GM12878 (cell line): Measurements from ENCODE around the gene YAP1. TPM values are rescaled to one million over a fixed set of nuclear protein-coding genes. Genes with fewer than 3 reads are reported as not detected.

Experiments used
- ATAC-seq: fragments of 200-7000 bp; cut with Tn5 transposase; 3 replicates; pipeline ENCODE4 v1.9.1; 2020; ENCODE audit warnings: mild to moderate bottlenecking, moderate library complexity
- BruUV-seq: library from RNA; stranded (reverse); fragments of 400-500 nt; replicated peaks from 2 replicates; lab custom pipeline; 2021; lab: Mats Ljungman, UMichigan
- CTCF ChIA-PET: fragments of 300-600 bp; sonication (Branson Sonifier 250); formaldehyde crosslinking; extraction: SDS; loops from one replicate; lab custom pipeline; 2021; ENCODE audit warnings: inconsistent platforms; lab: Yijun Ruan, JAX
- POLR2A ChIA-PET: fragments of 350-600 bp; formaldehyde crosslinking; extraction: SDS; loops from one replicate; lab custom pipeline; 2021; ENCODE audit warnings: inconsistent platforms; lab: Charles Lee
- RAD21 ChIA-PET: fragments of 300-600 bp; sonication (Branson Sonifier 250); formaldehyde crosslinking; loops from one replicate; lab custom pipeline; 2023; ENCODE audit warnings: antibody characterized with exemption; ENCODE audit not compliant: unreplicated experiment; lab: Charles Lee
- SMC1A ChIA-PET: fragments of 300-600 bp; sonication (Branson Sonifier 250); formaldehyde crosslinking; loops from one replicate; lab custom pipeline; 2023; ENCODE audit not compliant: unreplicated experiment, uncharacterized antibody; lab: Charles Lee
- DNase-seq: peaks from one replicate; pipeline ENCODE4 v3.0.0-alpha.2; 2011; ENCODE audit warnings: low read depth, low spot score
- FAIRE-seq: peaks from 3 replicates; lab custom pipeline; 2011; peaks lifted over from hg19 to GRCh38; lab: Jason Lieb, UNC
- H2AFZ ChIP-seq: 2 replicates; pipeline ENCODE4 v1.6.0; 2011; ENCODE audit warnings: low read depth, low read length, control low read depth; ENCODE audit not compliant: control insufficient read depth
- H3K27ac ChIP-seq: 2 replicates; pipeline ENCODE4 v1.5.1; 2011; ENCODE audit warnings: control low read depth; ENCODE audit not compliant: control insufficient read depth, insufficient read depth
- H3K27me3 ChIP-seq, 2 experiments: replicated peaks in 1 of 2; 2 replicates each; pipeline versions ENCODE4 v1.6.0 to v1.6.1; 2011; ENCODE audit warnings: low read length in 1 of 2; ENCODE audit not compliant: control insufficient read depth in 2 of 2, insufficient read depth in 2 of 2
- H3K36me3 ChIP-seq, 2 experiments: 2 replicates each; pipeline ENCODE4 v1.5.1; 2011; ENCODE audit warnings: low read length in 1 of 2; ENCODE audit not compliant: control insufficient read depth in 2 of 2, insufficient read depth in 2 of 2
- H3K4me1 ChIP-seq: 2 replicates; pipeline ENCODE4 v1.6.1; 2011; ENCODE audit warnings: mild to moderate bottlenecking, low read length, moderate library complexity, mixed read lengths; ENCODE audit not compliant: control insufficient read depth, insufficient read depth
- H3K4me2 ChIP-seq: 2 replicates; pipeline ENCODE4 v1.6.0; 2011; ENCODE audit warnings: control low read depth; ENCODE audit not compliant: control insufficient read depth, insufficient read depth
- H3K4me3 ChIP-seq: fragments of 200-600 bp; sonication (generic); 2 replicates; pipeline ENCODE4 v1.5.1; 2016
- H3K79me2 ChIP-seq: 2 replicates; pipeline ENCODE4 v1.6.0; 2011; ENCODE audit warnings: low read length; ENCODE audit not compliant: control insufficient read depth, insufficient read depth
- H3K9ac ChIP-seq: 2 replicates; pipeline ENCODE4 v1.8.0; 2011; ENCODE audit warnings: low read length, control low read depth, mixed read lengths; ENCODE audit not compliant: control insufficient read depth, insufficient read depth
- H3K9me3 ChIP-seq: replicated peaks from 3 replicates; pipeline ENCODE4 v1.5.1; 2011; ENCODE audit warnings: mild to moderate bottlenecking, low read length; ENCODE audit not compliant: control insufficient read depth, insufficient read depth
- H4K20me1 ChIP-seq: 2 replicates; pipeline ENCODE4 v1.6.0; 2011; ENCODE audit not compliant: control insufficient read depth, insufficient read depth
- BHLHE40 ChIP-seq, 2 experiments: fragments of 450-650 bp in 1 of 2; IDR thresholded peaks; 2 replicates each; pipeline ENCODE4 v1.6.1; 2011 to 2017; ENCODE audit warnings: low read depth in 2 of 2, borderline replicate concordance in 1 of 2, improper control_type of control experiment in 1 of 2, low read length in 1 of 2, mild to moderate bottlenecking in 1 of 2
- CBFB ChIP-seq: IDR thresholded peaks from 2 replicates; pipeline ENCODE4 v1.6.1; 2016; ENCODE audit warnings: antibody characterized with exemption, low read depth
- CHD4 ChIP-seq: fragments of 200-600 bp; sonication (generic); IDR thresholded peaks from 2 replicates; pipeline ENCODE4 v1.6.1; 2016; ENCODE audit warnings: mild to moderate bottlenecking
- HDAC6 ChIP-seq: fragments of 200-600 bp; sonication (generic); IDR thresholded peaks from one replicate; pipeline ENCODE4 v1.8.0; 2017; ENCODE audit warnings: antibody characterized with exemption; ENCODE audit not compliant: unreplicated experiment
- IRF4 ChIP-seq: IDR thresholded peaks from 2 replicates; pipeline ENCODE4 v1.6.1; 2011; ENCODE audit warnings: low read depth, low read length
- MTA3 ChIP-seq: IDR thresholded peaks from 2 replicates; pipeline ENCODE4 v1.6.1; 2012; ENCODE audit warnings: low read length, inconsistent platforms, borderline replicate concordance
- NR2C1 ChIP-seq: fragments of 450-650 bp; IDR thresholded peaks from 2 replicates; pipeline ENCODE4 v1.6.1; 2017; ENCODE audit warnings: antibody characterized with exemption, mild to moderate bottlenecking, moderate library complexity
- NR2C2 ChIP-seq: IDR thresholded peaks from 2 replicates; pipeline ENCODE4 v1.6.1; 2011; ENCODE audit warnings: borderline replicate concordance, low read depth; ENCODE audit not compliant: control insufficient read depth, insufficient read length
- RAD51 ChIP-seq: fragments of 450-650 bp; IDR thresholded peaks from 2 replicates; pipeline ENCODE4 v1.6.1; 2016; ENCODE audit warnings: moderate library complexity, mild to moderate bottlenecking, inconsistent platforms
- SMAD1 ChIP-seq: fragments of 450-650 bp; IDR thresholded peaks from 2 replicates; pipeline ENCODE4 v1.6.1; 2018; ENCODE audit warnings: mild to moderate bottlenecking, low read depth; ENCODE audit not compliant: partially characterized antibody
- SREBF1 ChIP-seq: IDR thresholded peaks from 2 replicates; pipeline ENCODE4 v1.6.1; 2012; ENCODE audit warnings: mild to moderate bottlenecking, low read length
- ZNF622 ChIP-seq: fragments of 450-650 bp; IDR thresholded peaks from 2 replicates; pipeline ENCODE4 v1.6.1; 2017; ENCODE audit warnings: mild to moderate bottlenecking, inconsistent platforms
- WGBS: methylation state at CpG from one replicate; pipeline ENCODE4 v1.1.6; 2016; ENCODE audit warnings: low lambda C conversion rate; ENCODE audit not compliant: insufficient replicate concordance, insufficient coverage; ENCODE audit errors: missing lambda C conversion rate; 5-methylcytosine and 5-hydroxymethylcytosine counted together
- in situ Hi-C: fragments of 300-500 bp; cut with MboI; formaldehyde crosslinking; loops from 9 replicates; pipeline ENCODE4 v1.14.3; 2018; ENCODE audit warnings: mixed read lengths
- intact Hi-C: fragments of 100-400 bp; cut with micrococcal nuclease; formaldehyde crosslinking; loops from one replicate; pipeline ENCODE4 v1.14.2; 2022; ENCODE audit not compliant: unreplicated experiment
- polyA plus RNA-seq, 11 experiments: library from polyadenylated mRNA; depleted of rRNA in 4 of 11; unstranded in 6 of 11; stranded (reverse) in 5 of 11; fragments of >200 nt; fragmentation: Nextera tagmentation in 4 of 11; fragmentation: Illumina TruSeq in 1 of 11; extraction: Ambion mirVana in 4 of 11; extraction: Trizol in 1 of 11; gene quantifications; 1 replicate in 1 of 11; 2 replicates in 10 of 11; pipeline versions ENCODE4 v1.2.1 to v1.2.3, GENCODE V29; 2011 to 2016; ENCODE audit warnings: inconsistent platforms in 2 of 11, missing spikeins in 2 of 11, low read depth in 1 of 11
- total RNA-seq, 4 experiments: library from RNA; depleted of rRNA in 3 of 4; stranded (reverse); fragments of >200 nt in 3 of 4; fragmentation: Illumina TruSeq in 1 of 4; extraction: Trizol in 1 of 4; gene quantifications; 2 replicates each; pipeline versions ENCODE4 v1.2.1 to v1.2.3, GENCODE V29; 2013 to 2021
- TF ChIP-seq, protein P1 (sequence below), 3 experiments: IDR thresholded peaks in 2 of 3; conservative IDR thresholded peaks in 1 of 3; 2 replicates each; pipeline ENCODE4 v1.5.1; 2011; ENCODE audit warnings: low read depth in 3 of 3, low read length in 3 of 3, mild to moderate bottlenecking in 3 of 3, control low read depth in 2 of 3, moderate library complexity in 2 of 3, inconsistent platforms in 1 of 3, mixed read lengths in 1 of 3; ENCODE audit not compliant: control insufficient read depth in 2 of 3, insufficient read depth in 1 of 3; ENCODE audit errors: extremely low read depth in 1 of 3

The YAP1 gene
- total and polyA plus RNA-seq, 10 of the 15 experiments (the other 5 are each of a cell fraction or from before 2014, with no cell fraction given) = 0.03 to 0.33 (median 0.10) TPM; not detected in 6

DNA sequence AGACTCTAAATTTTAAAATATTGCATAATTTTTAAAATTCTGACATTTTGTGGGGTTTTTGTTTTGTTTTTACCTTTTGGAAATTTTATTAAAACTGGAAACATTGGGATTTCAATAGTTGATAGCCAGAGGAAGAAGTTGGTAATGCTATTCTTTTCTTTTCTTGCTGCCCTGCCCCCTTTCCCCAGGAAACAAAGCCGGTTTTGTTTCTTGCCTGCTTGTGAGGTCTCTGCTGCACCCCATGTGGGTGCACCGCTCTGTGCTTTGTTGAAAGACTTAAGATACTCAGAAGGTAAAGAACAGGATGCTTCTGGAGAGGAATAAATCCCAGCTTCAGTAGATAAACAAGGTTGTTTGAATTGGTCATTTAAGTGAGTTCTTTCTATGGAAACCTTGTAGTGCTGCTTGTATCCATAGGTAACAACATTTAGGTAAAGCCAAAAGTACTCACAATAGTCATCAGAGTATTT is 87.5 kb downstream of the YAP1 start:
- intact Hi-C loops = no loop called here
- no peak for FAIRE-seq
- BruUV-seq = no TSS peak
- no peak for ATAC-seq
- no peak for DNase-seq
- ChIA-PET CTCF (no interaction called here), SMC1A (interaction anchor here (0.9 to 1.0 kb wide), 2 partner anchors 10 to 18 kb away, joined by 4 to 5 read pairs; no protein-coding TSS in a partner anchor), POLR2A (no interaction called here), RAD21 (no interaction called here)
- Histone ChIP-seq H3K9ac (no peak overlapping the region), H3K4me2 (no peak overlapping the region), H3K79me2 (no peaks in the 10 kb centered on the region), H3K27me3 (peaks cover 0 to 3% of the 10 kb centered on the region in 2 experiments; a peak in 1 of 4 replicates), H2AFZ (no peak overlapping the region), H3K4me1 (no peaks in the 10 kb centered on the region), H3K9me3 (no peaks in the 10 kb centered on the region; the same call in 2 of the 3 replicates), H4K20me1 (no peaks in the 10 kb centered on the region), H3K36me3 (no peaks in the 10 kb centered on the region), H3K27ac (no peak overlapping the region), H3K4me3 (no peak overlapping the region)
- 38% methylated on average over 2 of the region's 2 CpGs for WGBS
- in situ Hi-C loops = no loop called here
- no peak for TF ChIP-seq NR2C2
- TF ChIP-seq NR2C1 = no peak
- no peak for TF ChIP-seq SMAD1

DNA sequence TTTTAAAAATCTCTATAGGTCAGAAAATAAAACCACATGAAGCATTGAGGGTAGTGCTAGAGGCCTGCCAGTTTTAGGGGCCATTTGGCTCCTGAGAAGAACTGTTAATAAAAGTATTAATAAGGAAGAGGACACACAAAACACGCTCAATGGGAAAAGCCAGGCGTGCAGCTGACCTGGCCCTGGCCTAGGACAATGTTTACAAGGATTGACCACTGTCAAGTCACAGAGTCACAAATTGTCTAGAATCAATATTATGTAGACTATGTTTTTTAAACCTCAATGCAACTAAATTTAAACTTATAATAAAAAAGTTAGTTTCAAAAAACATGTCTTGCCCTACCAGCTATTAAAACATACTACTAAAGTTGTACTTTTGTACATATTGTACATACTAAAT is 89.4 kb downstream of the YAP1 start:
- no peak for DNase-seq
- FAIRE-seq = no peak
- RAD21 ChIA-PET = no interaction called here
- TF ChIP-seq IRF4 (no peak), MTA3 (no peak), CHD4 (no peak), HDAC6 (no peak), SREBF1 (no peak), NR2C2 (no peak), ZNF622 (no peak), RAD51 (no peak), CBFB (no peak), BHLHE40 (IDR thresholded peaks at IDR 0.05; ENCODE audit: borderline replicate concordance in 1 of 2, low read depth in 2 of 2, low read length in 1 of 2) (no peak)
- TF ChIP-seq, protein P1, sequence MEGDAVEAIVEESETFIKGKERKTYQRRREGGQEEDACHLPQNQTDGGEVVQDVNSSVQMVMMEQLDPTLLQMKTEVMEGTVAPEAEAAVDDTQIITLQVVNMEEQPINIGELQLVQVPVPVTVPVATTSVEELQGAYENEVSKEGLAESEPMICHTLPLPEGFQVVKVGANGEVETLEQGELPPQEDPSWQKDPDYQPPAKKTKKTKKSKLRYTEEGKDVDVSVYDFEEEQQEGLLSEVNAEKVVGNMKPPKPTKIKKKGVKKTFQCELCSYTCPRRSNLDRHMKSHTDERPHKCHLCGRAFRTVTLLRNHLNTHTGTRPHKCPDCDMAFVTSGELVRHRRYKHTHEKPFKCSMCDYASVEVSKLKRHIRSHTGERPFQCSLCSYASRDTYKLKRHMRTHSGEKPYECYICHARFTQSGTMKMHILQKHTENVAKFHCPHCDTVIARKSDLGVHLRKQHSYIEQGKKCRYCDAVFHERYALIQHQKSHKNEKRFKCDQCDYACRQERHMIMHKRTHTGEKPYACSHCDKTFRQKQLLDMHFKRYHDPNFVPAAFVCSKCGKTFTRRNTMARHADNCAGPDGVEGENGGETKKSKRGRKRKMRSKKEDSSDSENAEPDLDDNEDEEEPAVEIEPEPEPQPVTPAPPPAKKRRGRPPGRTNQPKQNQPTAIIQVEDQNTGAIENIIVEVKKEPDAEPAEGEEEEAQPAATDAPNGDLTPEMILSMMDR (IDR thresholded peaks at IDR 0.05 in 2 of 3, conservative IDR thresholded peaks at IDR 0.05 in 1 of 3; ENCODE audit: control insufficient read depth in 2 of 3, extremely low read depth in 1 of 3, insufficient read depth in 1 of 3, low read depth in 3 of 3, low read length in 3 of 3) = no peak

More for the DNA sequence above, 89.4 kb downstream of the YAP1 start:
- intact Hi-C loops = no loop called here
- Histone ChIP-seq H2AFZ (no peak overlapping the region), H3K9ac (no peak overlapping the region), H3K4me3 (no peak overlapping the region), H3K79me2 (no peaks in the 10 kb centered on the region), H3K4me2 (no peak overlapping the region), H3K36me3 (no peaks in the 10 kb centered on the region), H4K20me1 (no peaks in the 10 kb centered on the region), H3K27me3 (peaks cover 0 to 3% of the 10 kb centered on the region in 2 experiments; a peak in 1 of 4 replicates), H3K9me3 (no peaks in the 10 kb centered on the region; the same call in 2 of the 3 replicates), H3K27ac (no peak overlapping the region), H3K4me1 (no peaks in the 10 kb centered on the region)
- in situ Hi-C loops = no loop called here
- no TSS peak for BruUV-seq
- no peak for ATAC-seq
- ChIA-PET POLR2A (no interaction called here), CTCF (no interaction called here), SMC1A (no interaction called here)
- 14% methylated on average over 2 of the region's 2 CpGs for WGBS
